Measurements from ENCODE around the gene TUBA1B.

GRCh38 chr12:49092086-49092815 is 38.9 kb downstream of the TUBA1B start:
- TF ChIP-seq POLR2AphosphoS5 (IDR thresholded peaks at IDR 0.05; ENCODE audit: low read depth, low read length): no peak
- no peak for TF ChIP-seq POLR2A (IDR thresholded peaks at IDR 0.05; ENCODE audit: low read depth, low read length)
- no peak for TF ChIP-seq TAF1 (IDR thresholded peaks at IDR 0.05; ENCODE audit: low read depth, low read length)
- no peak for TF ChIP-seq PAX5 (IDR thresholded peaks at IDR 0.05; ENCODE audit: insufficient read depth, low read length, severe bottlenecking)
- TF ChIP-seq SPI1 (IDR thresholded peaks at IDR 0.05; ENCODE audit: low read depth, low read length): no peak
- TF ChIP-seq POU2F2 (IDR thresholded peaks at IDR 0.05; ENCODE audit: low read depth, low read length): no peak
